Chondrocyte (in vitro differentiated cells): Measurements from ENCODE around the gene DCX. TPM values are rescaled to one million over a fixed set of nuclear protein-coding genes. Genes with fewer than 3 reads are reported as not detected.

ENCODE experiments used
- DNase-seq: peaks from one replicate; pipeline ENCODE4 v3.0.0; 2021; ENCODE audit warnings: mixed read lengths, low spot score
- H3K27ac Mint-ChIP-seq: one replicate; pipeline ENCODE4 v1.8.0; 2021; ENCODE audit warnings: mild to moderate bottlenecking, moderate library complexity, mixed read lengths; ENCODE audit not compliant: unreplicated experiment
- H3K27me3 Mint-ChIP-seq: 2 replicates; pipeline ENCODE4 v1.8.0; 2021; ENCODE audit warnings: low read depth, mixed read lengths
- H3K36me3 Mint-ChIP-seq: 2 replicates; pipeline ENCODE4 v1.8.0; 2021; ENCODE audit warnings: low read depth, mixed read lengths
- H3K4me1 Mint-ChIP-seq: 2 replicates; pipeline ENCODE4 v1.8.0; 2021; ENCODE audit warnings: low read depth, mild to moderate bottlenecking, mixed read lengths
- H3K4me3 Mint-ChIP-seq: one replicate; pipeline ENCODE4 v1.8.0; 2021; ENCODE audit warnings: mild to moderate bottlenecking, moderate library complexity, mixed read lengths; ENCODE audit not compliant: unreplicated experiment
- H3K9me3 Mint-ChIP-seq: 2 replicates; pipeline ENCODE4 v1.8.0; 2021; ENCODE audit warnings: low read depth, mixed read lengths
- total RNA-seq: library from RNA; stranded (reverse); gene quantifications from 3 replicates; pipeline ENCODE4 v1.2.1, GENCODE V29; 2021
- TF ChIP-seq, protein P1 (sequence below): fragments of 200-600 bp; sonication (generic); IDR thresholded peaks from 2 replicates; pipeline ENCODE4 v1.5.0; 2021; ENCODE audit warnings: antibody characterized with exemption, mild to moderate bottlenecking, moderate library complexity

DCX gene
- total RNA-seq, 1 donor from 2014 or later: not detected

DNA sequence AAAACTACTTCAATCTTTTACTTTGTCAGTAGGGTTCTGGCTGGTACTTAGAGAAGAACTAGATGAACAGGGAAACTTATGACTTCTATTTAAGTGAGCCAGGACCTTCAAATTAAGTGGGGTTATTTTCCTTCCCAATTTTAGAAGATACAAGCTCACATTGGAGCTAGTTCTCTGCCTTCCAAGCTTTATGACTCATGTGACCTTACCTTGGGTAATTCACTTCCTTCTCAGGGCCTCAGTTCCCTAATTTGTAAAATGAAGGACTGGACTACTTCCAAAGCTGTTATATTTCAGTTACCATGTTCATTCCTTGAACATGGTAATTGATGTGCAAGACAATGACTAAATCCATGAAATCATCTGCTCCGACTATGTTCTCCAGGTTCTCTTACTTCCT, 32.0 kb upstream of the DCX start:
- peaks cover 5% of the 10 kb centered on the region for H3K27me3 Mint-ChIP-seq
- H3K4me1 Mint-ChIP-seq: no peaks in the 10 kb centered on the region
- TF ChIP-seq, protein P1, sequence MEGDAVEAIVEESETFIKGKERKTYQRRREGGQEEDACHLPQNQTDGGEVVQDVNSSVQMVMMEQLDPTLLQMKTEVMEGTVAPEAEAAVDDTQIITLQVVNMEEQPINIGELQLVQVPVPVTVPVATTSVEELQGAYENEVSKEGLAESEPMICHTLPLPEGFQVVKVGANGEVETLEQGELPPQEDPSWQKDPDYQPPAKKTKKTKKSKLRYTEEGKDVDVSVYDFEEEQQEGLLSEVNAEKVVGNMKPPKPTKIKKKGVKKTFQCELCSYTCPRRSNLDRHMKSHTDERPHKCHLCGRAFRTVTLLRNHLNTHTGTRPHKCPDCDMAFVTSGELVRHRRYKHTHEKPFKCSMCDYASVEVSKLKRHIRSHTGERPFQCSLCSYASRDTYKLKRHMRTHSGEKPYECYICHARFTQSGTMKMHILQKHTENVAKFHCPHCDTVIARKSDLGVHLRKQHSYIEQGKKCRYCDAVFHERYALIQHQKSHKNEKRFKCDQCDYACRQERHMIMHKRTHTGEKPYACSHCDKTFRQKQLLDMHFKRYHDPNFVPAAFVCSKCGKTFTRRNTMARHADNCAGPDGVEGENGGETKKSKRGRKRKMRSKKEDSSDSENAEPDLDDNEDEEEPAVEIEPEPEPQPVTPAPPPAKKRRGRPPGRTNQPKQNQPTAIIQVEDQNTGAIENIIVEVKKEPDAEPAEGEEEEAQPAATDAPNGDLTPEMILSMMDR: no peak
- DNase-seq: no peak
- no peak overlapping the region for H3K27ac Mint-ChIP-seq
- no peaks in the 10 kb centered on the region for H3K36me3 Mint-ChIP-seq
- no peaks in the 10 kb centered on the region for H3K9me3 Mint-ChIP-seq
- H3K4me3 Mint-ChIP-seq: no peak overlapping the region

DNA sequence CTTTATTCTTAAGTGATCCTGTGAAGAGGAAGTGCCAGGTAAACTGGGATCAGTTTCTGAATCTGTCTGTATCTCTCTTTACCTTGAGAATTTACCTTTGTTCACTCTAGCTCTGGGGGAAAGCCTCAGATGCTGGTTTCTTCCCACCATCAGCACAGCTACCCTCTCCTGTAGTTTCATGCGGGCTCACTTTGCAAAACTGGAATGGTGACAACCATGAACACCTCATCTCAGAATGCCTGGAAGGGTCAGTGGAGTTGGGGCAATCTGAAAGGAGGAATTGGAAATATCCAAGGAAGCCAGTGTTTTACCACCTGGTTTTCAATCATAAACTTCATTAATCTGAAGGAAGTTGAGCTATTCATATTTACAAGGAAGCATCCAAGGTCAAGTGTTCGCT, 30.8 kb upstream of the DCX start:
- no peak overlapping the region for H3K4me3 Mint-ChIP-seq
- H3K27me3 Mint-ChIP-seq: peaks cover 6% of the 10 kb centered on the region
- DNase-seq: no peak
- no peak overlapping the region for H3K27ac Mint-ChIP-seq
- TF ChIP-seq, protein P1: no peak
- H3K36me3 Mint-ChIP-seq: no peaks in the 10 kb centered on the region
- H3K9me3 Mint-ChIP-seq: no peaks in the 10 kb centered on the region
- H3K4me1 Mint-ChIP-seq: no peaks in the 10 kb centered on the region

DNA sequence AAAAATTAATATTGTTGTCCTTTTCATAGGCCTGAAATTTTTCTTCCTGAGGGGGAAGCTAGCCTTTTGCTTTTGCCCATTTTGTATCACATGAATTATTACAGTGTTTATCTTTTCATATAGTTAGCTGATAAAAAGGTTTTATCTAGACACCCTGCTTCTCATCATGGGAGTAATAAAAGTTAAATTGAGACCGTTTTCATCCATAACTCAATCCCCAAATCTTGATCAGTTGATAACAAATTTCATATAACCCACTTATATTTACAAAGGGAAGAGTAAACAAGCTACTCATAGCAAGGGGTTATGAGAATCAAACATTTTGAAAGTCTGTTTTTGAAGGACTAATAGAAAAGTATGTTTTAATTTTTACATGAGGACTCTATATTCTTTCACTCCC, 23.5 kb upstream of the DCX start:
- no peaks in the 10 kb centered on the region for H3K36me3 Mint-ChIP-seq

DNA sequence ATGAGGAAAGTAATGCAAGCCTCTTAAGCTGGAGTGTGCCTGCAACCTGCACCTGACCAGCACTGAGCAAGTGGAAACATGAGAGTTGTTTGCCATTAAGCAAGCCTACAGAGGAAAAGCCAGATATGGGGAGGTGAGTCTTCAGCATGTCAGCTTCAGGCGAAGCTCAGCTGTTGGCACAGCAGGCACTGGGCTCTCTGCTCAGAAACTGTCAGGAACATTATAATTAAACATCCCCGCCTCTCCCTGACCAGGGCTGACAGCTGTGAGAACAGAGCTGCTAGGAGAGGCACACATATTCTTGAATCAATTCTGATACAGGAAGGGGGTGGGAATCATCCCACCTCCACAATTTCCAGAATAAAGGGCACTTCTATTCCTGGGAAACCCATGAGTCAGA, 19.0 kb upstream of the DCX start:
- H3K27me3 Mint-ChIP-seq: peaks cover 2% of the 10 kb centered on the region
- TF ChIP-seq, protein P1: no peak

More for the DNA sequence above, 23.5 kb upstream of the DCX start:
- Mint-ChIP-seq H3K4me3 (no peak overlapping the region), H3K4me1 (no peaks in the 10 kb centered on the region), H3K27ac (no peak overlapping the region), H3K9me3 (no peaks in the 10 kb centered on the region), H3K27me3 (peaks cover 7% of the 10 kb centered on the region)
- no peak for DNase-seq
- TF ChIP-seq, protein P1: no peak

DNA sequence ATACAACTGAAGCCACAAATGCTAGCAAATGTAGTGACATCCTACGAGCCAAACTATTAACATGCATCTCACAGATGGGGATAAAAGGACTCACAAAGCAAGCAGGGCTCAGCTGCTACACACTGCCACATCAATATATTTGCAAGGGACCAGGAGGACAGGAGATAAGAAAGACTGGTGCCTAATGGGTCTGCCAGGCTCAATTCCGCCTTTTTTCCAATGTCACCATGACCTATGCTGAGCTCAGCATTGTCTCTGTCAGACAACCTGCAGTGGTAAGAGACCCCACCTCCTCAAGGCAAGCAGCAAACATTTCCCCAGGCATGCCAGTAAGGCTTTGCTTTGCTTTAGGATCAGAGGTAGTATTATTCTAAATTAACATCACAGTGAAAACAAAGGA, 435 bp downstream of the DCX start:
- no peak overlapping the region for H3K27ac Mint-ChIP-seq
- H3K9me3 Mint-ChIP-seq: no peaks in the 10 kb centered on the region
- no peak for DNase-seq
- peaks cover 2% of the 10 kb centered on the region for H3K27me3 Mint-ChIP-seq
- H3K4me1 Mint-ChIP-seq: no peaks in the 10 kb centered on the region
- TF ChIP-seq, protein P1: no peak
- no peaks in the 10 kb centered on the region for H3K36me3 Mint-ChIP-seq
- H3K4me3 Mint-ChIP-seq: no peak overlapping the region

More for the DNA sequence above, 19.0 kb upstream of the DCX start:
- Mint-ChIP-seq H3K4me1 (no peaks in the 10 kb centered on the region), H3K36me3 (no peaks in the 10 kb centered on the region), H3K9me3 (no peaks in the 10 kb centered on the region), H3K27ac (no peak overlapping the region), H3K4me3 (no peak overlapping the region)
- no peak for DNase-seq
